HG03342 (cell line): ENCODE data around the gene OTUB1.

ENCODE experiments used
- ATAC-seq: cut with Tn5 transposase; IDR thresholded peaks from one replicate; pipeline ENCODE4 v1.9.1; 2021; ENCODE audit warnings: mild to moderate bottlenecking, moderate library complexity; ENCODE audit not compliant: unreplicated experiment

Gene OTUB1

GRCh38 chr11:64022125-64022784 lies 36.0 kb downstream of the OTUB1 start:
- ATAC-seq = no peak

DNA sequence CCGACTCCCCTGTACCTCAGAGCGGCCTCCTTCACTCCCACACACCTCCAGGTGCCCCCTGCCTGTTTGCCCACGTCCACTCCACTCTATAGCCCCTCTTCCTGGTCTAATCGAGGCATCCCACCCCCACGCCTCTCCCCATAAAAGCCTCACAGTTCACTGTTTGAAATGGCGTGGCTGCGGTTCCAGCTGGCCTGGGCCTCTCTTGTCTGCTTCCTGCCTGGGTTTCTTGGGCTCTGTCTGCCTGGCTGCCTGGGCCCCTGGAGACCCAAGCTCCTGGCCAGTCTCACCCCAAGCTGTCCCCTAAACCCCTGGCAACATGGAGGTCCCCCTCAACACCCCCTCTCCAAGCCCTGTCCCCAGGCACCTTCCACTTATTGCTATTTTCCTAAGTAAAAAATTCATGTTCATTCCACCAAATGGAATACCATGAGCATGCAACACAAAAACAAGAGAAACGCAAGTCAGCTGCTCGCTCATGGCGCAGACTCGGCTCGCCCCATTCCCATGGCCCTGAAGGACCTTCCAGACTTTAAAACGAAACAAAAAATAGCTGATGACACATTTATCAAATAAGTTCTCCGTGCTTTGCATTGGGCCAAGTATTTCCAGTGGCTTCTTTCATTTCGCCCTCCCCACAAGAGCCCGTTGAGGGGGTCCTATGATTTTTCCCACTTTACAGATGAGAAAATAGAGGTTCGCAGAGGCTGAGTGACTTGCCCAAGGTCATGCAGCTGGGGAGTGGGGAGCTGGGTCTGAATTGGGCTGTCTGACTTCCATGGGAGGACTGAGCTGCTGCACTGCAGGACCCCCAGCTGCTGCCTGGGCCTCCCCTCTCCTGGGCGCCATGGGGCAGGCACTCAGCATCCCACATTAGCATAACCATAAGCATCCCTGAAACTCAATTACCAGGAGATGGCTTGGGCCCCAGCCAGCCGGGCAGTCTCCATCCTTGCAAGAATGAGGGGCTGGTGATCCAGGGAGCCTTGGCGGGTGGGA lies 37.8 kb downstream of the OTUB1 start:
- no peak for ATAC-seq

DNA sequence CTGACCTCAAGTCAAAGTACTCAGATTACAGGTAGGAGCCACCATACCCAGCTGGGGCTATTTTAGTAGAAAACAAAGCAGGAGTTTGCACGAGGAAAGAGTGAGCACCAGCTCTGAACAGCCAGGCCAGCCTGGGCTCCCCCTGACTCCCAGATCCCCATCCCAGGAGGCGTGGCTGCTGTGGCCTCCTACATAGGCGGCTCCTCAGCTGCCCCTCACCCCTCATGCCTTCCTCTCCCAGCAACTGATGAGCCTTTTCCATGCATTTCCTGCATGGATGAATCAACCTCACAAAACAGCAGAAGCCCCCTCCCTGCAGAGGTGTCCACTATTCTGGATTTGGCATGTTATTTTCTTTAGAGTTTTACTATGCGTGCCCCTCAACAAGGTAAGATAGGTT lies 39.0 kb downstream of the OTUB1 start:
- no peak for ATAC-seq

DNA sequence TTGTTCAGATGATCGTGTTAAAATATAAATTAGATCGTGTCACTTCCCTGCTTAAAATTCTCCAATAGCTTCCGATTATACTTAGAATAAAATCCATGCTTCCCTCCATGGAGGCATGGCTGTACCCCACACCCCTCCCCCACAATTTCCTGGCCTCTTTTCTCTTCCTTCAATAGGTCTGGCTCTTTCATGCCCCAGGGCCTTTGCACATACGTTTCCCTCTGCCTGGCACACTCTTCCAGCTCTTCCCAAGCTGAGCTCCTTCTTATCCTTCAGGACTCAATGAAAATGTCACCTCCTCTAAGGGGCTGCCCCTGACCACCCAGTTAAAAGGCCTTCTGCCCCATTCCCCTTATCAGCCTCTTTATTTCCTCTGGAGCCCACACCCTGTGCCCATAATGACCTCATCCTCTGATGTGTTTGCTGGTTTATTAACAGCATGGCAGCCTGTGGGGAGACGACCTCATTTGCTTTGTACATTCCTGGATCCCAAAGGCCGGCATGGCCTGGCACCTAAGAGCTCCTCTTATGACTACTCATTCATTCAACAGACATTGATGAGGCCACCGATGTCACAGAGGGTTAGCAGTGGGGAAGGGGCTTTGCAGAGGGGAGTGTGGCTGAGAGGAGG lies 40.5 kb downstream of the OTUB1 start:
- ATAC-seq = no peak

DNA sequence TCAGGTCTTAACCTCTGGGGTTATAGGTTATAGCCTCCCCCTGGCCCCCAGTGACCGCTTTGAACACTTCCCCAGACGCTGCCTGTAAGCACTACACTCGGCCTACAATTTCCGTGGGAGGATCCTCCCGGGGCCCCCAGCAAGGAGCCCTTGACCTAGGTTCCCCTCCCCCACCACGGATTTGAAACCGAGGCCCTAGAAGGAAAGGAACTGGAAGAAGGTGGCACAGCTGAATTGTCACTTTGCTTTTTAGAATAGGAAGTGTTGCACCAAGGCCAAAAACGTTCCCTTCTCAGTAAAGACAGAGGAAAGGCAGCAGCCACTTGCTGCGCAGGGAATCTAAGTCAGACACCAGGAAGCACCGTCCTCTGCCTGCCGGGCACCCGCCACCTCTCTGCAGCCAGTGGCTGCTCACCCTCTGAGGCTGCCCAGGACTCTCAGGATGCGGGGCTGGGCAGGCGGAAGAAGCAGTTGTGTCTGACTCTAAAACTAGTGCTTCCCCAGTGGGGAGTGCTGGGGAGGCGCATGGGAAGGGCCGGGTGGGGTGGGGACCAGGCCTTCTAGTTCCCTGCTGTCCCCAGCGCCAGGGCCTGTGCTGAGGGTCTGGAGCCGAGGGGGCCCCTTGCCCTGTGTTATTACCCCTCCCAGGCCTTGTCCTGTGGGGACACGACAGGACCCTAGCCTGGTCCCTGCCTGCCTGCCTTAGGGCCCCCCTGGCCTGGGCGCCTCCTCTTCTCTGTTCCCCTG lies 41.6 kb downstream of the OTUB1 start:
- no peak for ATAC-seq

- no peak for ATAC-seq
Measured at GRCh38 chr11:64028398-64029115, 42.3 kb downstream of the OTUB1 start.

DNA sequence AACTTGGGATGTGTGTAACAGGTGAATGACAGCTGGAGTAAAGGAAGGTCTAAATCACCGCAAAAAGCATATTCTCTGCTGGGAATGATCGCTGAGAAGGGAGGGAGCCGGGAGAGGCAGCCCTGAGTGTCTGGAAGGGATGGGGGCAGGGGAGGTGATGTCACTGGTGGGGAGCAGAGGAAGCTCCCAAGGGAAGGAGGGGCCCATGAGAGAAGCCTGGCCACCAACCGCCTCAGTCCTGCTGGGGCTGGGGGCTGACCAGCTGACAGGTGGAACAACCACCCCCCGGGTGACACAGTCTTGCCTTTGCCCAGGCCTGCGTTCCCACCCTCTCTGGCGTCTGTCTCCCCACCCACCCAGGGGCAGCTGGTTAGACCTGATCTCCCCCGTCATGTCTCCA lies 43.5 kb downstream of the OTUB1 start:
- ATAC-seq = no peak

DNA sequence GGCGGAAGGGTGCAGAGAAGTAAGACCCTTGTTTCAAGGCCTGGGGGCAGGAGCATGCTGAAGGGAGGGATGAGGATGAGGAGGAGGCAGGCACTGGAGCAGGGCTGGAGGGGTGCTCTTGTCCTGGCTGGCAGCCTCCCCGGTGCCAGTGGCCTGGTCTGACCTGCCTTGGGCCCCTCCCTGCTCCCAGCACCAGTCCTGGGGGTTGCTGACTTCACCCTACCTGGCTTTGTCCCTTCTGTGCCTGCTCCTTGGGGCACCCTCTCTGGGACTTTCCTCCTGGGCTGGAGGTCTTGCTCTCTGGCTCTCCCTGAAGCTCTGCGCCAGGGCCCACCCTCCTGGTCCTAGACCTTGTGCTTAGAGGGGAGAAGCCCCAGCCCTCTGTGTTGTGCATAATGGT lies 44.8 kb downstream of the OTUB1 start:
- ATAC-seq = no peak

DNA sequence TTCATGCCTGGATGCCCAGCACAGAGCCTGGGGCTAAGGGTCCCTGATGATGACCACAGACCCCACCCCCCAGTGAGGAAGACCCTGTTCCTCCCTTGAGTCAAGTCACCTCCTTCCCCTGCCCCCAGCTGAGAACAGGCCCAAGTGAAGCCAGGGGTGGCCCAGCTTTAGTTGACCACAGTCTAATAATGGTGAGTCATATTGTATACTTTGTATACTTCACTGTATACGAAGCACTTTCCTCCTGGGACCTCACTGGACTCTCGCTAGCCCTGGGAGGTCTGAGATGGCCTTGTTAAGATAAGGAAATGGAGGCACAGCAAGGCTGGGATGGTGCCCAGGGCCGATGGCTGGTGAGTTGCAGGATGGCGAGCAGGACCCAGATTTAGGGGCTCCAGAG lies 45.8 kb downstream of the OTUB1 start:
- ATAC-seq = no peak

DNA sequence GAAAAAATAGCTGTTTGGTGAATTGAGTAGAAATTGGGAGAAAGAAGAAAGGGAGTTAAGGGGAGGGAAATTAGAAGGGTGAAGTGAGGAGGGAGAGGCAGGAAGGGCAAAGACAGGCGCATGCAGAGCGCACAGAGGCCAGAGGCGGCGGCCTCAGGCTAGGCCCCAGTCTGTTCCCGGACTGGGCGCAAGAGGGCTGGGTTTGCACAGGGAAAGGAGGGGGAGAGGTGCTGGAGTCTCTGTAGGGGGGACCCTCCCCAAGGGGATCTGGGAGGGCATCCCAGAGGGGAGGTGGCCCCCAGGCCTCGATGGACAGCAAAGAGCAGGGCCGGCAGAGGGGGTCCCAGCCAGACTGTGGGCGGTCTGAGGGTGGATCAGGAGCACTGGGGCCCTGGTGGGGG lies 48.2 kb downstream of the OTUB1 start:
- no peak for ATAC-seq

GRCh38 chr11:64035081-64035524 lies 48.9 kb downstream of the OTUB1 start:
- no peak for ATAC-seq

GRCh38 chr11:64035576-64035975 lies 49.3 kb downstream of the OTUB1 start, which contains the start of gene FLRT1:
Gene FLRT1 (plus strand): TSS chr11:64035931. CDS start chr11:64116268, 80,337 bp downstream.
- no peak for ATAC-seq

DNA sequence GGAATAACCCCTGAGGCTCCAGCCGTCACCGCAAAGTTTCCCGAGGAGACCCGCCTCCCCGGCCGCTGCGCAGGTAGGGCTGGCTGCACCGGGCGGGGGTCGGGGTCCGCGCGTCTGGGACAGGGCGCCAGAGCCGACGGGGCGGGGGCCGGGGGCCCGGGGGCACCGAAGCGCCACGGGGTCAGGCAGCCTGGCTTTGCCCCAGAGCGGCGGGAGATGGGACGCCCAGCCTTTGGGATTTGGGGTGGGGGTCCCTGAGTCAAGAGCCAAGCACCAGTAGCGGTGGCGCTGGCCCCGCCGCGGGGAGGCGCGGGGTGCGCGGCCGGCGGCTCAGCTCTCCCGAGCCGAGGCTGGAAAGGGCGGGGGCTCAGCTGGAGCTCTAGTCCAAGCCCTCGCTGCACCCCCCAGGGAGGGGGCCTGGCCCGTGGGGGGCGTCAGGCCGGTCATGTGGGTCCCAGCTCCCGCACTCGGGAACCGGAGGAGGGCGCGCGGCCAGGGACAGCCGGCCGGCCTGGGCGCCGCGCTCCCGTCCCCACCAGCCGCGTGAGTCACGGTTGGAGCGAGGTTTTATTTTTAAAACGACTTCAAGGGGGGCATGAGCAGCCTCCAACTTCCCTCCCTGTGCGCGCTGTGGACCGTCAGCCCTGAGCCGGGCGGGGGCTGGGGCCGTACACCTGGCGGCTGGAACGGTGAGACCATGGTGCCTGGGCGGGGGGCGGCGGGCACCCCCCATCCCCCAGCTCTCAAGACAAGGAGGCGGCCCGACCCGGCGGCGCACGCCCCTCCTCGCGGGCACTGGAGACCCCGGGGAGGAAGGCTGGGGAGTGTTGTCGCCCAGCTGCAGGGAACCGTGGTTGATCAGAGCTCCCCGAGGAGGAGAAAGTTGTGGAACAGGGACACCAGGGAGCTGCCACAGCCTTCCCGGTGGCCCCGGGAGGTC lies 50.1 kb downstream of the OTUB1 start:
- no peak for ATAC-seq

- no peak for ATAC-seq
Measured at GRCh38 chr11:64037027-64037634, 50.9 kb downstream of the OTUB1 start.

DNA sequence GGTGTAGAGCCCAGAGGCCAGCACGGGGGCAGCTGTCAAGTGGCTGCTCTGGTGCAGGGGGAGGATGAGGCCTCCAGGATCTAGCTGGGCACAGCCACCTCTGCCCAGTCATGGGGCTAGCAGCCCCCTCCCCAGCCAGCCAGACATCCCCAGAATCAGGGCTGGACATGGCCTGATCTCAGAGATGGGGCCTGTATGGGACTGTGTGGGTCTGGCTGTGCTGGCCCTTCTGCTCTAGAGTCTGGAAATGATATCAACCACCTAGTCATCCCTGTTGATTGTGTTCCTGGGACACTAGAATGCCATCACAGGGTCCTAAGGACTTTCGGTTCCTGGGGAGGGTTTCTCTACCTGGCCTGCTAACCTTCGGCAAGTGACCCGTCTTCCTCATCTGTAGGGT lies 52.3 kb downstream of the OTUB1 start:
- no peak for ATAC-seq

DNA sequence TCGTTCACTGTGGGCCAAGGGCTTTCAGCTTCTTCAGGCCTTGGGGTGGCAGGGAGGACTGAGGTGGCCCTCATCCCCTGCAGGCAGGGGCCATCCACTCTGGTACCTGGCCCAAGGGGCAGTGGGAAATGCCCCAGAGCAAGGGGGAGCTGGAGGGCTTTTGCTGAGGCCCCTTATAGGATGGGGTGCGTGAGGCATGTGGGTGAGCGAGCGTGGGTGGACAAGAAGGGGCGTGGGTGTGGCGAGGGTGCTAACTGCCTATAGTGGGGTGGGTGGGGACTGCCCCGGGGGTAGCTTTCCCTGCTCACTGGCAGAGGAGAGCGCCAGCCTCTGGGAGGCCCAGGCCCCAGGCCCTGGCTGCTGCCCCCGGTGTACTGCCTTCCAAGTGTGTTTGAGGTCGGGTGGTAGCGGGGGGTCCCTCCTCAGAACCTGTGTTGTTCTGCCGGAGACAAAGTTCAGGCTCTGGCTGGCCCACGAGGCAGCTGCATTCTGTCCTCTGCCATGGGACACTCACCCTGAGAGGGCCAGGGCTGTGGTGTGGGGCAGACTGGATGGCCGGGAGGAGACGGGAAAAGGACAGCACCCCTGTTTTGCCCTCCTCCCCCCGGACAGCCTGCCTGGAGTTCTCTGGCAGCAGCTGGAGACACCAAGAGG lies 52.9 kb downstream of the OTUB1 start:
- ATAC-seq = no peak

DNA sequence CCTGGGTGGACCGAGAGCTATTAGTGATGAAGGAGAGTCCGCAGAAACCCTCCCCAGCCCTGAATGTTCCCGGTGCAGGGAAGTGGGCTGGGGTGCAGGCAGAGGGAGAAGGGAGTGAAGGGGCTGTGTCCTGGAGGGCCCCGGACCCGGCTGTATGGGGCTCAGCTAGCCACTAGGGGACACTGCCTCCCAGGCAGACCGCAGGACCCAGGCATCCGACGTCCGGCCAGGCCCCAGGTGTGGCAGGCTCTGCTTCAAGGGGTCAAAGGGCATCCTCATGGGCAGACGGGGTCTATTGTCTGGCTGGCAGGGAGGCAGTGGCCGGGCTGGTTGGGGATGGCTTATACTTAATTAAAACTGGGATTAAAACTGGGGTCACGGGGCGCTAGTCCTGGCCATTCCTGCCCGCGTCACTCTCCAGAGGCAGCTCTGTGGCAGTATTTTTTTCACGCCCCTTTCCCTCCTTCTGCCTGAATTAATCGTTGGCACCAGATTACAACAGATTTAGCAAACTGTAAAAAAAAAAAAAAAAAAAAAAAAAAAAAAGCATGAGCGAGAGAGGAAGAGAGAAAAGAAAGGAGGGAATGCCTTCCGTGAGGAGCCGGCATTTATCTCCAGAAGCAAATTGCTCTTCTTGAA lies 54.6 kb downstream of the OTUB1 start:
- ATAC-seq = no peak

DNA sequence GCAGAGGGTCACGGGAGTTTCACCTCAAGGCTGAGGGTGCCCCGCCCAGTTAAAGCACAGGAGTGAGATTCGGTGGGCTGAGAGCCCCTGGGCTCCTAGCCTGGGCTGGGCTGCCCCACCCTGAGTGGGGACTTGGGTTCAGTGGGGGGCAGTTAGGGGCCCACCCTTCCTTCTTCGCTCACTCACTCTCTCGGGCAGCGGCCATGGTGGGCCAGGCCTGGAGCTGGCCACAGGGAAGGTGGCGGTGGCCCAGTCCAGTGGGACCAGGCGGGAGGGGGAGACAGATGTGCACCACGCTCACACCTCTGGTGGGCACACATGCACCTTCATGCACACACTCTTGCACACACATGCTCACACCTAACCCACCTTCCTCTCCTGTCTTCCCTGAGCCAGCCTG lies 55.6 kb downstream of the OTUB1 start:
- no peak for ATAC-seq
